T-helper 2 cell treated with Interferon-gamma antibody and Interleukin-4, amounts not matched to agents 100 ng/mL and 5 ng/mL, for 36 hours (primary cell): ENCODE measurements around the gene IL1RAPL1. TPM values are rescaled to one million over a fixed set of nuclear protein-coding genes. Genes with fewer than 3 reads are reported as not detected.

Experiments
- intact Hi-C: fragments of 100-400 bp; cut with micrococcal nuclease; formaldehyde crosslinking; loops from one replicate; pipeline ENCODE4 v1.15.1; 2023
- total RNA-seq: library from RNA; stranded (reverse); gene quantifications from 2 replicates; pipeline ENCODE4 v1.2.3, GENCODE V29; 2022

The IL1RAPL1 gene
- total RNA-seq, 1 donor from 2014 or later: not detected

GRCh38 chrX:29496636-29497180 is 909.5 kb downstream of the IL1RAPL1 start:
- intact Hi-C loops: no loop called here

GRCh38 chrX:29506729-29507128 is 919.5 kb downstream of the IL1RAPL1 start:
- intact Hi-C loops: no loop called here

- intact Hi-C loops: no loop called here
Measured at GRCh38 chrX:29518100-29518499, 930.9 kb downstream of the IL1RAPL1 start.

GRCh38 chrX:29528281-29528680 is 941.0 kb downstream of the IL1RAPL1 start:
- intact Hi-C loops: no loop called here

GRCh38 chrX:29530501-29530900 is 943.3 kb downstream of the IL1RAPL1 start:
- intact Hi-C loops: no loop called here

- intact Hi-C loops: no loop called here
Measured at GRCh38 chrX:29531336-29531735, 944.1 kb downstream of the IL1RAPL1 start.

GRCh38 chrX:29535212-29536162 is 948.2 kb downstream of the IL1RAPL1 start:
- intact Hi-C loops: no loop called here

GRCh38 chrX:29541038-29541437 is 953.8 kb downstream of the IL1RAPL1 start:
- intact Hi-C loops: no loop called here

- intact Hi-C loops: no loop called here
Measured at GRCh38 chrX:29542152-29542551, 954.9 kb downstream of the IL1RAPL1 start.

- intact Hi-C loops: no loop called here
Measured at GRCh38 chrX:29545878-29546277, 958.6 kb downstream of the IL1RAPL1 start.

- intact Hi-C loops: no loop called here
Measured at GRCh38 chrX:29547877-29548276, 960.6 kb downstream of the IL1RAPL1 start.

GRCh38 chrX:29553542-29553941 is 966.3 kb downstream of the IL1RAPL1 start:
- intact Hi-C loops: no loop called here

- intact Hi-C loops: no loop called here
Measured at GRCh38 chrX:29555465-29556091, 968.3 kb downstream of the IL1RAPL1 start.

- intact Hi-C loops: no loop called here
Measured at GRCh38 chrX:29560065-29560464, 972.8 kb downstream of the IL1RAPL1 start.

GRCh38 chrX:29561417-29561816 is 974.2 kb downstream of the IL1RAPL1 start:
- intact Hi-C loops: no loop called here

- intact Hi-C loops: no loop called here
Measured at GRCh38 chrX:29580560-29580959, 993.3 kb downstream of the IL1RAPL1 start.

- intact Hi-C loops: no loop called here
Measured at GRCh38 chrX:29581223-29581622, 994.0 kb downstream of the IL1RAPL1 start.

- intact Hi-C loops: no loop called here
Measured at GRCh38 chrX:29587107-29587506, 999.9 kb downstream of the IL1RAPL1 start.

GRCh38 chrX:29590921-29591320 is 1003.7 kb downstream of the IL1RAPL1 start:
- intact Hi-C loops: no loop called here

- intact Hi-C loops: no loop called here
Measured at GRCh38 chrX:29604381-29604780, 1017.1 kb downstream of the IL1RAPL1 start.

GRCh38 chrX:29617276-29617675 is 1030.0 kb downstream of the IL1RAPL1 start:
- intact Hi-C loops: no loop called here

GRCh38 chrX:29617725-29618124 is 1030.5 kb downstream of the IL1RAPL1 start:
- intact Hi-C loops: no loop called here
